ENCODE data around the gene TAF1C.

- TF ChIP-seq CTCF (IDR thresholded peaks at IDR 0.05 in 8 of 11, conservative IDR thresholded peaks at IDR 0.05 in 3 of 11) (no peak), POLR2A (IDR thresholded peaks at IDR 0.05) (no peak)
Observed at GRCh38 chr16:84212631-84213030, 25.8 kb upstream of the TAF1C start.
